IMR-90 (cell line): ENCODE results near the gene SLC12A7. TPM values are rescaled to one million over a fixed set of nuclear protein-coding genes. Genes with fewer than 3 reads are reported as not detected.

Experiments used
- ATAC-seq: fragments of 200-7000 bp; cut with Tn5 transposase; 2 replicates; pipeline ENCODE4 v1.9.1; 2020; ENCODE audit warnings: low read depth, mild to moderate bottlenecking, moderate library complexity
- BruUV-seq: library from RNA; stranded (reverse); fragments of 400-500 nt; replicated peaks from 2 replicates; lab custom pipeline; 2021; lab: Mats Ljungman, UMichigan
- CTCF ChIA-PET: fragments of 300-600 bp; formaldehyde crosslinking; extraction: SDS; loops from one replicate; lab custom pipeline; 2021; ENCODE audit warnings: antibody characterized with exemption; lab: Yijun Ruan, JAX
- POLR2A ChIA-PET: fragments of 300-600 bp; sonication (Branson Sonifier 250); formaldehyde crosslinking; loops from one replicate; lab custom pipeline; 2022; ENCODE audit warnings: antibody characterized with exemption; ENCODE audit not compliant: unreplicated experiment; lab: Charles Lee
- DNase-seq: peaks from one replicate; pipeline ENCODE4 v3.0.0; 2013
- H2AFZ ChIP-seq: replicated peaks from 2 replicates; pipeline ENCODE3; 2013; ENCODE audit warnings: low read length, mild to moderate bottlenecking; ENCODE audit not compliant: poor library complexity
- H2AK5ac ChIP-seq: 2 replicates; pipeline ENCODE4 v1.6.1; 2013; ENCODE audit warnings: low read depth, low read length, inconsistent platforms
- H2AK9ac ChIP-seq: replicated peaks from 2 replicates; pipeline ENCODE3; 2013; ENCODE audit warnings: mild to moderate bottlenecking, low read depth, low read length, moderate library complexity; ENCODE audit not compliant: poor library complexity
- H2BK120ac ChIP-seq: 2 replicates; pipeline ENCODE4 v1.6.1; 2013; ENCODE audit warnings: low read depth, low read length, inconsistent platforms
- H2BK15ac ChIP-seq: 3 replicates; pipeline ENCODE4 v1.6.1; 2013; ENCODE audit warnings: low read depth, low read length, inconsistent platforms
- H2BK20ac ChIP-seq: 2 replicates; pipeline ENCODE4 v1.6.1; 2013; ENCODE audit warnings: low read depth, mild to moderate bottlenecking, inconsistent platforms, low read length, moderate library complexity
- H2BK5ac ChIP-seq: 2 replicates; pipeline ENCODE4 v1.6.1; 2013; ENCODE audit warnings: mild to moderate bottlenecking, low read depth, low read length, inconsistent platforms; ENCODE audit not compliant: poor library complexity, severe bottlenecking
- H3K14ac ChIP-seq: replicated peaks from 2 replicates; pipeline ENCODE4 v1.6.1; 2013; ENCODE audit warnings: low read depth, low read length, inconsistent platforms
- H3K18ac ChIP-seq: 2 replicates; pipeline ENCODE4 v1.6.1; 2013; ENCODE audit warnings: low read depth, low read length, control low read depth
- H3K23ac ChIP-seq: 2 replicates; pipeline ENCODE4 v1.6.1; 2013; ENCODE audit warnings: low read depth, low read length, inconsistent platforms
- H3K27ac ChIP-seq: 2 replicates; pipeline ENCODE4 v1.5.1; 2013; ENCODE audit warnings: mild to moderate bottlenecking, control low read depth, low read length; ENCODE audit not compliant: insufficient read depth
- H3K27me3 ChIP-seq: 2 replicates; pipeline ENCODE4 v1.6.1; 2013; ENCODE audit warnings: low read length; ENCODE audit not compliant: control insufficient read depth, insufficient read depth
- H3K36me3 ChIP-seq: 2 replicates; pipeline ENCODE4 v1.6.1; 2013; ENCODE audit warnings: low read length, mixed read lengths; ENCODE audit not compliant: control insufficient read depth, insufficient read depth
- H3K4ac ChIP-seq: 2 replicates; pipeline ENCODE4 v1.6.1; 2013; ENCODE audit warnings: low read depth, low read length, inconsistent platforms
- H3K4me1 ChIP-seq: 2 replicates; pipeline ENCODE4 v1.6.1; 2013; ENCODE audit warnings: low read length, mixed read lengths; ENCODE audit not compliant: control insufficient read depth, insufficient read depth
- H3K4me2 ChIP-seq: 2 replicates; pipeline ENCODE4 v1.6.1; 2013; ENCODE audit warnings: low read depth, mild to moderate bottlenecking, control low read depth, low read length, moderate library complexity
- H3K4me3 ChIP-seq: 2 replicates; pipeline ENCODE4 v1.5.1; 2013; ENCODE audit warnings: low read depth, mild to moderate bottlenecking, control low read depth, low read length, moderate library complexity; ENCODE audit not compliant: insufficient read depth
- H3K56ac ChIP-seq: 2 replicates; pipeline ENCODE4 v1.6.1; 2013; ENCODE audit warnings: low read length, inconsistent platforms; ENCODE audit not compliant: insufficient read depth; ENCODE audit errors: extremely low read depth
- H3K79me1 ChIP-seq, 2 experiments: 2 replicates each; pipeline ENCODE4 v1.6.1; 2013; ENCODE audit warnings: low read length in 2 of 2, inconsistent platforms in 1 of 2, low read depth in 1 of 2
- H3K9ac ChIP-seq: 2 replicates; pipeline ENCODE4 v1.6.1; 2013; ENCODE audit warnings: low read depth, low read length, control low read depth
- H3K9me1 ChIP-seq: 2 replicates; pipeline ENCODE4 v1.6.1; 2013; ENCODE audit warnings: low read length, inconsistent platforms; ENCODE audit not compliant: insufficient read depth
- H3K9me3 ChIP-seq: 2 replicates; pipeline ENCODE4 v1.6.1; 2013; ENCODE audit warnings: low read length; ENCODE audit not compliant: control insufficient read depth, insufficient read depth
- H4K20me1 ChIP-seq: 2 replicates; pipeline ENCODE4 v1.6.1; 2013; ENCODE audit warnings: low read length, inconsistent platforms; ENCODE audit not compliant: insufficient read depth
- H4K5ac ChIP-seq: 2 replicates; pipeline ENCODE4 v1.6.1; 2013; ENCODE audit warnings: mild to moderate bottlenecking, low read depth, low read length, control low read depth
- H4K8ac ChIP-seq, 2 experiments: 2 replicates each; pipeline ENCODE4 v1.6.1; 2013; ENCODE audit warnings: low read depth in 2 of 2, low read length in 2 of 2, control low read depth in 1 of 2, inconsistent platforms in 1 of 2
- H4K91ac ChIP-seq: 2 replicates; pipeline ENCODE4 v1.6.1; 2013; ENCODE audit warnings: low read depth, low read length, inconsistent platforms; ENCODE audit not compliant: insufficient read depth
- BHLHE40 ChIP-seq: fragments of 150-350 bp; IDR thresholded peaks from 2 replicates; pipeline ENCODE4 v1.6.1; 2016; ENCODE audit warnings: mild to moderate bottlenecking, low read depth, low read length
- CEBPB ChIP-seq: IDR thresholded peaks from 2 replicates; pipeline ENCODE4 v1.6.1; 2012; ENCODE audit warnings: low read depth, low read length, improper control_type of control experiment
- CHD1 ChIP-seq: IDR thresholded peaks from 2 replicates; pipeline ENCODE4 v1.6.1; 2012; ENCODE audit warnings: low read depth, low read length, improper control_type of control experiment
- FOS ChIP-seq: fragments of 150-350 bp; IDR thresholded peaks from 2 replicates; pipeline ENCODE4 v1.6.1; 2016; ENCODE audit warnings: low read depth, low read length
- MAZ ChIP-seq: IDR thresholded peaks from 2 replicates; pipeline ENCODE4 v1.6.1; 2012; ENCODE audit warnings: low read depth, mild to moderate bottlenecking, low read length, improper control_type of control experiment, moderate library complexity, borderline replicate concordance
- MXI1 ChIP-seq: IDR thresholded peaks from 2 replicates; pipeline ENCODE4 v1.6.1; 2012; ENCODE audit warnings: low read depth, mild to moderate bottlenecking, low read length, moderate library complexity, borderline replicate concordance
- NFE2L2 ChIP-seq: fragments of 150-350 bp; IDR thresholded peaks from 2 replicates; pipeline ENCODE4 v1.6.1; 2016; ENCODE audit warnings: low read depth, mild to moderate bottlenecking, low read length
- POLR2A ChIP-seq: IDR thresholded peaks from 2 replicates; pipeline ENCODE4 v1.6.1; 2012; ENCODE audit warnings: mild to moderate bottlenecking, low read depth, low read length
- RAD21 ChIP-seq: IDR thresholded peaks from 2 replicates; pipeline ENCODE4 v1.6.1; 2012; ENCODE audit warnings: low read length, improper control_type of control experiment
- RCOR1 ChIP-seq: IDR thresholded peaks from 2 replicates; pipeline ENCODE4 v1.6.1; 2012; ENCODE audit warnings: mild to moderate bottlenecking, low read length, improper control_type of control experiment; ENCODE audit not compliant: insufficient replicate concordance
- RFX5 ChIP-seq: IDR thresholded peaks from 2 replicates; pipeline ENCODE4 v1.8.0; 2012; ENCODE audit warnings: low read depth, mild to moderate bottlenecking, low read length, moderate library complexity
- SMC3 ChIP-seq: fragments of 150-350 bp; IDR thresholded peaks from 2 replicates; pipeline ENCODE4 v1.6.1; 2016; ENCODE audit warnings: low read depth, mild to moderate bottlenecking, antibody characterized with exemption, low read length, moderate library complexity
- WGBS, 2 experiments: methylation state at CpG; one replicate each; pipeline versions ENCODE4 v1.1.5 to v1.1.7; 2013; ENCODE audit warnings: missing lambda C conversion rate in 2 of 2; ENCODE audit not compliant: insufficient read length in 1 of 2; ENCODE audit errors: extremely low coverage in 2 of 2; 5-methylcytosine and 5-hydroxymethylcytosine counted together
- dilution Hi-C: fragments of 300-500 bp; cut with HindIII; formaldehyde crosslinking; loops from one replicate; pipeline ENCODE4 v1.14.3; 2018; ENCODE audit warnings: low sequenced_read_pairs; ENCODE audit not compliant: unreplicated experiment
- in situ Hi-C: fragments of 300-500 bp; cut with MboI; formaldehyde crosslinking; loops from 3 replicates; pipeline ENCODE4 v1.14.3; 2019; ENCODE audit warnings: low sequenced_read_pairs, inconsistent platforms, mixed read lengths
- intact Hi-C: fragments of 100-400 bp; cut with micrococcal nuclease; formaldehyde crosslinking; loops from 2 replicates; pipeline ENCODE4 v1.10.0; 2022
- polyA plus RNA-seq, 3 experiments: library from polyadenylated mRNA; depleted of rRNA; stranded (reverse); fragments of >200 nt; gene quantifications; 2 replicates each; pipeline ENCODE4 v1.2.3, GENCODE V29; 2012; ENCODE audit warnings: low replicate concordance in 1 of 3
- total RNA-seq: library from RNA; depleted of rRNA; stranded (reverse); fragments of >200 nt; gene quantifications from 2 replicates; pipeline ENCODE4 v1.2.3, GENCODE V29; 2012
- TF ChIP-seq, protein P1 (sequence below): conservative IDR thresholded peaks from 2 replicates; pipeline ENCODE4 v1.5.1; 2012; ENCODE audit warnings: mild to moderate bottlenecking, low read depth, low read length, improper control_type of control experiment
- TF ChIP-seq, protein P2 (sequence below): fragments of 150-350 bp; IDR thresholded peaks from 2 replicates; pipeline ENCODE4 v1.6.1; 2016; ENCODE audit warnings: low read depth, mild to moderate bottlenecking, low read length, moderate library complexity, borderline replicate concordance
- TF ChIP-seq, protein P3 (sequence below): fragments of 150-350 bp; IDR thresholded peaks from 2 replicates; pipeline ENCODE4 v1.6.1; 2017; ENCODE audit warnings: mild to moderate bottlenecking, antibody characterized with exemption, low read length, low read depth

Gene SLC12A7
- total and polyA plus RNA-seq, 2 of the 4 experiments (the other 2 are of a cell fraction), result 3.0 to 6.1 TPM

DNA sequence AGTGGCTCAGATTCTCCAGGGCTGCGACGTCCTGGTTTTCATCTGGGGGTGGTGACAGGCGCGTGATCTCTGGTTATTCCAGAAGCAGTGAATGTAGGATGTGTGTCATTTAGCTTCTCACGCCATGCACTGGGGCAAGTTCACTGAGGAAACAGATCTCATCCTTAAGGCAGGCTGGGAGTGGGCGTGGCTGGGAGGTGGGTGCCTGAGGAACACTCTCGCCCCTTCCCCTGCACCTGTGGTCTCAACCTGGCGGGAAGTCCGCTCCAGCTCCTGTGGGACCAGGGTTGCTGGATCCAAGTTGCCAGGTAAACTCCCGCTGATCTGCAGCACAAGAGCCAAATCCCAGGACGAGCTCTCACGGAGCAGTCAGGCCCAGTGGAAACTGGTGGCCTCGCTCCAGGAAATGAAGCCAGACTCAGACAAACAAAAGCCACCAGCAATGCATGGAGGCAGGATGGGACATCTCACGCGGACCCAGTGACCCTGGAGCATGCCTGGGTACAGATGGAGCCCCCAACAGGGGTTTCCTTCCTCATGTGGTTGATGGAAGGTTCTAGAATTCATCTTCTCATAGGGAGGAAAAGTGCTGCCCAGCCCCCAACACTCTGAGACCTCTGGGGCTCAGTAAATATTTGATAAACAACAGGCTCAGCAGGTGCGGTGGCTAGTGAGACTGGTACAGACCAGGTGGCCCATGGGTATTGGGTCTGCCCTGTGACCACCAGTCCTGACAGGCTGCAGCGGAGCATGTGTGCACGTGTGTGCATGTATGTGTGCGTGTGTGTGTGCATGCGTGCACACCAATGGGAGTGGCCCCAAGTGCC, 16.3 kb upstream of the SLC12A7 start:
- no peak for DNase-seq
- H3K4me1 ChIP-seq, result no peaks in the 10 kb centered on the region
- H4K20me1 ChIP-seq, result no peaks in the 10 kb centered on the region
- no peak overlapping the region for H3K56ac ChIP-seq
- BruUV-seq, result no TSS peak
- no peak for ATAC-seq
- no peak overlapping the region for H4K91ac ChIP-seq
- no peak overlapping the region for H3K18ac ChIP-seq
- H3K79me1 ChIP-seq, result no peaks in the 10 kb centered on the region
- H3K23ac ChIP-seq, result no peak overlapping the region
- no peak overlapping the region for H2BK20ac ChIP-seq
- no peak overlapping the region for H3K4ac ChIP-seq
- intact Hi-C loops, result no loop called here
- H4K5ac ChIP-seq, result no peak overlapping the region
- H3K27me3 ChIP-seq, result peaks cover 54% of the 10 kb centered on the region
- H2BK15ac ChIP-seq, result no peak overlapping the region
- H3K14ac ChIP-seq, result no peak overlapping the region
- no peak overlapping the region for H3K4me2 ChIP-seq
- in situ Hi-C loops, result no loop called here
- H3K4me3 ChIP-seq, result no peak overlapping the region
- H2AFZ ChIP-seq, result no peak overlapping the region
- no peak overlapping the region for H3K27ac ChIP-seq
- no peak overlapping the region for H2AK5ac ChIP-seq
- no peak overlapping the region for H2BK120ac ChIP-seq
- H3K9me3 ChIP-seq, result no peaks in the 10 kb centered on the region
- dilution Hi-C loops, result no loop called here
- 70% methylated on average over 8 of the region's 20 CpGs; no CpG with 5 or more reads in 1 of the 2 experiments for WGBS, 2 experiments
- H4K8ac ChIP-seq, result no peak overlapping the region
- H3K9ac ChIP-seq, result no peak overlapping the region
- no peaks in the 10 kb centered on the region for H3K9me1 ChIP-seq
- H2AK9ac ChIP-seq, result no peak overlapping the region
- POLR2A ChIA-PET, result no interaction called here
- H3K36me3 ChIP-seq, result no peaks in the 10 kb centered on the region
- H2BK5ac ChIP-seq, result no peak overlapping the region
- CTCF ChIA-PET, result no interaction called here
- no peak for TF ChIP-seq MXI1
- TF ChIP-seq, protein P1, sequence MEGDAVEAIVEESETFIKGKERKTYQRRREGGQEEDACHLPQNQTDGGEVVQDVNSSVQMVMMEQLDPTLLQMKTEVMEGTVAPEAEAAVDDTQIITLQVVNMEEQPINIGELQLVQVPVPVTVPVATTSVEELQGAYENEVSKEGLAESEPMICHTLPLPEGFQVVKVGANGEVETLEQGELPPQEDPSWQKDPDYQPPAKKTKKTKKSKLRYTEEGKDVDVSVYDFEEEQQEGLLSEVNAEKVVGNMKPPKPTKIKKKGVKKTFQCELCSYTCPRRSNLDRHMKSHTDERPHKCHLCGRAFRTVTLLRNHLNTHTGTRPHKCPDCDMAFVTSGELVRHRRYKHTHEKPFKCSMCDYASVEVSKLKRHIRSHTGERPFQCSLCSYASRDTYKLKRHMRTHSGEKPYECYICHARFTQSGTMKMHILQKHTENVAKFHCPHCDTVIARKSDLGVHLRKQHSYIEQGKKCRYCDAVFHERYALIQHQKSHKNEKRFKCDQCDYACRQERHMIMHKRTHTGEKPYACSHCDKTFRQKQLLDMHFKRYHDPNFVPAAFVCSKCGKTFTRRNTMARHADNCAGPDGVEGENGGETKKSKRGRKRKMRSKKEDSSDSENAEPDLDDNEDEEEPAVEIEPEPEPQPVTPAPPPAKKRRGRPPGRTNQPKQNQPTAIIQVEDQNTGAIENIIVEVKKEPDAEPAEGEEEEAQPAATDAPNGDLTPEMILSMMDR, result no peak
- TF ChIP-seq, protein P2, sequence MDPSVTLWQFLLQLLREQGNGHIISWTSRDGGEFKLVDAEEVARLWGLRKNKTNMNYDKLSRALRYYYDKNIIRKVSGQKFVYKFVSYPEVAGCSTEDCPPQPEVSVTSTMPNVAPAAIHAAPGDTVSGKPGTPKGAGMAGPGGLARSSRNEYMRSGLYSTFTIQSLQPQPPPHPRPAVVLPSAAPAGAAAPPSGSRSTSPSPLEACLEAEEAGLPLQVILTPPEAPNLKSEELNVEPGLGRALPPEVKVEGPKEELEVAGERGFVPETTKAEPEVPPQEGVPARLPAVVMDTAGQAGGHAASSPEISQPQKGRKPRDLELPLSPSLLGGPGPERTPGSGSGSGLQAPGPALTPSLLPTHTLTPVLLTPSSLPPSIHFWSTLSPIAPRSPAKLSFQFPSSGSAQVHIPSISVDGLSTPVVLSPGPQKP, result no peak
- no peak for TF ChIP-seq POLR2A
- TF ChIP-seq, protein P3, sequence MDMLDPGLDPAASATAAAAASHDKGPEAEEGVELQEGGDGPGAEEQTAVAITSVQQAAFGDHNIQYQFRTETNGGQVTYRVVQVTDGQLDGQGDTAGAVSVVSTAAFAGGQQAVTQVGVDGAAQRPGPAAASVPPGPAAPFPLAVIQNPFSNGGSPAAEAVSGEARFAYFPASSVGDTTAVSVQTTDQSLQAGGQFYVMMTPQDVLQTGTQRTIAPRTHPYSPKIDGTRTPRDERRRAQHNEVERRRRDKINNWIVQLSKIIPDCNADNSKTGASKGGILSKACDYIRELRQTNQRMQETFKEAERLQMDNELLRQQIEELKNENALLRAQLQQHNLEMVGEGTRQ, result no peak
- no peak for TF ChIP-seq NFE2L2
- no peak for TF ChIP-seq RFX5
- TF ChIP-seq SMC3, result no peak
- TF ChIP-seq FOS, result no peak
- TF ChIP-seq RCOR1, result no peak
- no peak for TF ChIP-seq CHD1
- TF ChIP-seq BHLHE40, result no peak
- TF ChIP-seq CEBPB, result no peak
- TF ChIP-seq MAZ, result no peak
- no peak for TF ChIP-seq RAD21
